AG04449 (cell line): Measurements from ENCODE around the gene ABHD17C.
"Not testable (repeated sequence)": the region's sequence is repeated elsewhere in the genome, so short reads cannot be mapped to it uniquely, and the experiment has no call there.

Source experiments
- CTCF ChIA-PET: fragments of 350-600 bp; formaldehyde crosslinking; extraction: SDS; loops from one replicate; lab custom pipeline; 2021; ENCODE audit warnings: antibody characterized with exemption; lab: Yijun Ruan, JAX
- POLR2A ChIA-PET: fragments of 400-600, 350-600 bp; formaldehyde crosslinking; extraction: SDS; loops from one replicate; lab custom pipeline; 2020; ENCODE audit warnings: antibody characterized with exemption, inconsistent platforms; lab: Yijun Ruan, JAX
- DNase-seq: peaks from one replicate; pipeline ENCODE4 v3.0.0-alpha.2; 2010; ENCODE audit warnings: low read depth, low spot score
- H3K4me3 ChIP-seq: 2 replicates; pipeline ENCODE4 v1.5.1; 2011; ENCODE audit warnings: low read depth, mild to moderate bottlenecking, control low read depth, low read length
- TF ChIP-seq, protein P1 (sequence below): IDR thresholded peaks from one replicate; pipeline ENCODE4 v1.5.1; 2011; ENCODE audit warnings: mild to moderate bottlenecking, moderate library complexity, low read length, control low read depth, inconsistent platforms; ENCODE audit not compliant: insufficient read depth; ENCODE audit errors: missing control alignments

ABHD17C gene

DNA sequence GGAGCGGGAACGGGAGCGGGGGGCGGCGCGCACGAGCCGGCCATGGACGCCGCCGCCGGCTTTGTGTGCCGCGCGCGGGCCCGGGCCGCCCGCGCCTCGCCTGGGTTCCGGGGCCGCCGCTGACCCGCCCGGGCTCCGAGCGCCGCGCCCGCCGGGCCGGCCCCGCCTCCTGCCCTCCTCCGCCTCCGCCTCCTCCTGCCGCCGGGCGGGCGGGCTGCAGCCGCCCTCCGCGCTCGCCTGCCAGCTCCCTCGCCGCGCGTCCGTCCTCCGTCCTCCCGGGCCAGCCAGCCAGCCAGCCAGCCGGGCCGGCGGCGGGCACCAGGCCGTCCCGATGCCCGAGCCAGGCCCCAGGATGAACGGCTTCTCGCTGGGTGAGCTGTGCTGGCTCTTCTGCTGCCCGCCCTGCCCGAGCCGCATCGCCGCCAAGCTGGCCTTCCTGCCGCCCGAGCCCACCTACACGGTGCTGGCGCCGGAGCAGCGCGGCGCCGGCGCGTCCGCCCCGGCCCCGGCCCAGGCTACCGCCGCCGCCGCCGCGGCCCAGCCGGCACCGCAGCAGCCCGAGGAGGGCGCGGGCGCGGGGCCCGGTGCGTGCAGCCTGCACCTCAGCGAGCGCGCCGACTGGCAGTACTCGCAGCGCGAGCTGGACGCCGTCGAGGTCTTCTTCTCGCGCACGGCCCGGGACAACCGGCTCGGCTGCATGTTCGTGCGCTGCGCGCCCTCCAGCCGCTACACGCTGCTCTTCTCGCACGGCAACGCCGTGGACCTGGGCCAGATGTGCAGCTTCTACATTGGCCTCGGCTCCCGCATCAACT is at the start of gene ABHD17C:
Gene ABHD17C (plus strand): TSS at position 212 of the 812 bp plus-strand sequence. CDS start 120 bp downstream, at position 332.
- no peak for DNase-seq

DNA sequence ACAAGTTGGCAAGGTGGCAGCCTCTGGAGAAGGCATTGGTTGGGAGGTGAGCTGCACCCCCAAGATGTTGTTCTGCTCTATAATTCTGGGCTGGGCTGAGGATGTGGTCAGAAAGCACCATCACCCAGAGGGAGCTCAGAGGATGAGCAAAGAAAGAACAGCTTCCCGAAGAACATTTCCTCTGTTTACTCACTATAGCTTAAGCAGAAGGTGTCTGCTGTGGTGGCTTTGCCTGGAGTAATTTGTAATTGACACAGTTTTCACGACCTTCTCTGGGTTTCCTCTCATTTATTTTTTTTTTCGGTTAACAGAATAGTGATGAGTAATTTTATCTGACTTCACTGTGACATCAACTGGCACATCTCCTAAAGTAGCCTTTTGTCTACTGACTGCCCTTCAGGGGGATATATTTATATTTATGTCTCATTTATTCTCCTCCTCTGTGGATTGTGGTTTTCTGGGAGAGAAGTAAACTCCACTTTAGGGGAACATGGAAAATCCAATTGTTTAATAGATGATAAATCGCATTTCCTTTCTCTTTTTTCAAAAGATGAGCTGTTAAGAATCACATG is 49.5 kb upstream of the ABHD17C start:
- H3K4me3 ChIP-seq = no peak overlapping the region
- DNase-seq = no peak
- TF ChIP-seq, protein P1, sequence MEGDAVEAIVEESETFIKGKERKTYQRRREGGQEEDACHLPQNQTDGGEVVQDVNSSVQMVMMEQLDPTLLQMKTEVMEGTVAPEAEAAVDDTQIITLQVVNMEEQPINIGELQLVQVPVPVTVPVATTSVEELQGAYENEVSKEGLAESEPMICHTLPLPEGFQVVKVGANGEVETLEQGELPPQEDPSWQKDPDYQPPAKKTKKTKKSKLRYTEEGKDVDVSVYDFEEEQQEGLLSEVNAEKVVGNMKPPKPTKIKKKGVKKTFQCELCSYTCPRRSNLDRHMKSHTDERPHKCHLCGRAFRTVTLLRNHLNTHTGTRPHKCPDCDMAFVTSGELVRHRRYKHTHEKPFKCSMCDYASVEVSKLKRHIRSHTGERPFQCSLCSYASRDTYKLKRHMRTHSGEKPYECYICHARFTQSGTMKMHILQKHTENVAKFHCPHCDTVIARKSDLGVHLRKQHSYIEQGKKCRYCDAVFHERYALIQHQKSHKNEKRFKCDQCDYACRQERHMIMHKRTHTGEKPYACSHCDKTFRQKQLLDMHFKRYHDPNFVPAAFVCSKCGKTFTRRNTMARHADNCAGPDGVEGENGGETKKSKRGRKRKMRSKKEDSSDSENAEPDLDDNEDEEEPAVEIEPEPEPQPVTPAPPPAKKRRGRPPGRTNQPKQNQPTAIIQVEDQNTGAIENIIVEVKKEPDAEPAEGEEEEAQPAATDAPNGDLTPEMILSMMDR = no peak
- POLR2A ChIA-PET = interaction anchor here (0.6 kb wide), 1 partner anchor 28 kb away, joined by 3 read pairs; no protein-coding TSS in a partner anchor
- CTCF ChIA-PET = interaction anchor here (1.0 kb wide), 1 partner anchor 134 kb away, joined by 3 read pairs; the partner anchor contains the start of gene CEMIP

More for the DNA sequence above, at the start of gene ABHD17C:
- peak within 1 kb of the TSS; percentile 85 for H3K4me3 ChIP-seq
- ChIA-PET CTCF (interaction anchor here (1.1 to 2.9 kb wide), 8 partner anchors 10 to 239 kb away, joined by 3 to 13 read pairs (median 4); partner anchors contain the start of gene CEMIP), POLR2A (interaction anchor here (0.9 to 1.9 kb wide), 5 partner anchors 18 to 239 kb away, joined by 3 to 8 read pairs (median 4); partner anchors contain the start of gene CEMIP)
- TF ChIP-seq, protein P1 = no peak

DNA sequence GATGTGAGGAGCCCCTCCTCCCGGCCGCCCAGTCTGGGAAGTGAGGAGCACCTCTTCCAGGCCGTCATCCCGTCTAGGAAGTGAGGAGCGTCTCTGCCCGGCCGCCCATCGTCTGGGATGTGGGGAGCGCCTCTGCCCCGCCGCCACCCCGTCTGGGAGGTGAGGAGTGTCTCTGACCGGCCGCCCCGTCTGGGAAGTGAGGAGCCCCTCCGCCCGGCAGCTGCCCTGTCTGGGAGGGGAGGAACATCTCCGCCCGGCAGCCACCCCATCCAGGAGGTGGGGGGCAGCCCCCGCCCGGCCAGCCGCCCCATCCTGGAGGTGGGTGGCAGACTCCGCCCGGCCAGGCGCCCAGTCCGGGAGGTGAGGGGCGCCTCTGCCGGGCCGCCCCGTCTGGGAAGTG is 47.7 kb upstream of the ABHD17C start:
- DNase-seq, H3K4me3 ChIP-seq, CTCF ChIA-PET, POLR2A ChIA-PET: not testable (repeated sequence)

DNA sequence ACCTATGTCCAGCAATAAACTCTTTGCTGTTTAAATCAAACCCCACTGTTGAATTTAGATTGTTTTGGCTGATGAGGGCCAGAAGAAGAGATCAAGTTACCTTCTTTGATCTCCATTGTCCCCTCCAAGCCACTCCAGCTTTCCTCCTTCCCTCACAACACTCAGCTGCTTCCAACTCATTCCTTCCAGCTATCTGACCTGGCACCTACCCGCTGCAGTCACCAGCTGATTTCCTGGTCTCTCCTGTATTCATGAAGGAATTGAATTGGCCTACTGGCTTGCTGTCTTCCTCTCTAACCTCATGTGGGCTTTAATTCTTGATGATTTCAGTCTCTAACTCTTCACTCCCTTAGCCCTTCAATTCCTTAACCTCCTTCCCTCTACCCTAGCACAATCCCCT is 40.8 kb upstream of the ABHD17C start:
- DNase-seq = no peak
- ChIA-PET CTCF (interaction anchor here (0.7 kb wide), 1 partner anchor 122 kb away, joined by 3 read pairs; no protein-coding TSS in a partner anchor), POLR2A (interaction anchor here (0.7 kb wide), 1 partner anchor 599 kb away, joined by 3 read pairs; no protein-coding TSS in a partner anchor)
- H3K4me3 ChIP-seq = no peak overlapping the region
- TF ChIP-seq, protein P1 = no peak

DNA sequence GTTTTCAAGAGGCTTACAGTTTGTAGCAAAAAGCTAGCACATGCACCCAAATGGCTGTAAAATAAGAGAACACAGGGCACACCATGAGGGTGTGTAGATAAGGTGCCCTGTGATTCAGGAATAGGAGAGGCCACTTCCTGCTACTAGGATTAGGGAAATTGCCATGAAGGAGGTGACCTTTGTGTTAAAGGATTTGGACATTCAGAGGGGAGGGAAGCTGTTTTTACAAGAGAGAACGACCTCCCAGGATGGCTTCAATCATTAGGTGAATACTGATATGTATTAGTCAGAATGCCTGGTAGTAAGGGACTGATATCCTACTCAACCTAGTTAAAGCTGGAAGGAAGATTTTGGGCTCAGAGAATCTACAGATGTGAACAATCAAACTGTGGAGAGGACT is 35.7 kb upstream of the ABHD17C start:
- H3K4me3 ChIP-seq = no peak overlapping the region
- ChIA-PET POLR2A (no interaction called here), CTCF (interaction anchor here (0.8 to 3.6 kb wide), 18 partner anchors 9 to 311 kb away, joined by 3 to 57 read pairs (median 6); partner anchors contain the start of genes ABHD17C and CEMIP)
- TF ChIP-seq, protein P1 = no peak
- no peak for DNase-seq

DNA sequence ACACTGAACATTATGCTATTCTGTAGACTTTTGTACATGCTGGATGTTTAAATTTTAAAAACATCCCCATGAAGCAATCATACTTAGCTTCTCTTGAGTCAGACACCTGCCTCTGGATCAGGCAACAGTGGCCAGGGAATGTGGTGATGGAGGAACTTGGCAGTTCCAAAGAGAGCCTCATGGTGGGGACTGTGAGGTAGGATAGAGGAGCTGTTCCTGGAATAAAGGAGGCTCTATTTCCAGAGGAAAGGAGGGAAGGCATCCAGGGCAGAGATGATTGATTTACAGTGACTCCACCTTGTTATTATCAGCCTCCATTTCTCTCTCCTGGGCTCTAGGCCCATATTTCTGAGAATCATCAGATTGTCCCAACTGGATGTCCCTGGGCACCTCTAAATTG is 35.0 kb upstream of the ABHD17C start:
- no peak for DNase-seq
- TF ChIP-seq, protein P1 = peak; percentile 65
- CTCF ChIA-PET = interaction anchor here (0.8 to 3.6 kb wide), 19 partner anchors 9 to 310 kb away, joined by 3 to 57 read pairs (median 6); partner anchors contain the start of genes ABHD17C and CEMIP
- POLR2A ChIA-PET = interaction anchor here (0.6 kb wide), 1 partner anchor 119 kb away, joined by 3 read pairs; the partner anchor contains the start of gene CEMIP
- no peak overlapping the region for H3K4me3 ChIP-seq
